GM12878 (cell line): ENCODE measurements around the gene TMEM79. TPM values are rescaled to one million over a fixed set of nuclear protein-coding genes. Genes with fewer than 3 reads are reported as not detected.

Experiments
- ATAC-seq: fragments of 200-7000 bp; cut with Tn5 transposase; 3 replicates; pipeline ENCODE4 v1.9.1; 2020; ENCODE audit warnings: mild to moderate bottlenecking, moderate library complexity
- BruUV-seq: library from RNA; stranded (reverse); fragments of 400-500 nt; replicated peaks from 2 replicates; lab custom pipeline; 2021; lab: Mats Ljungman, UMichigan
- CTCF ChIA-PET: fragments of 300-600 bp; sonication (Branson Sonifier 250); formaldehyde crosslinking; extraction: SDS; loops from one replicate; lab custom pipeline; 2021; ENCODE audit warnings: inconsistent platforms; lab: Yijun Ruan, JAX
- POLR2A ChIA-PET: fragments of 350-600 bp; formaldehyde crosslinking; extraction: SDS; loops from one replicate; lab custom pipeline; 2021; ENCODE audit warnings: inconsistent platforms; lab: Charles Lee
- RAD21 ChIA-PET: fragments of 300-600 bp; sonication (Branson Sonifier 250); formaldehyde crosslinking; loops from one replicate; lab custom pipeline; 2023; ENCODE audit warnings: antibody characterized with exemption; ENCODE audit not compliant: unreplicated experiment; lab: Charles Lee
- SMC1A ChIA-PET: fragments of 300-600 bp; sonication (Branson Sonifier 250); formaldehyde crosslinking; loops from one replicate; lab custom pipeline; 2023; ENCODE audit not compliant: unreplicated experiment, uncharacterized antibody; lab: Charles Lee
- DNase-seq: peaks from one replicate; pipeline ENCODE4 v3.0.0-alpha.2; 2011; ENCODE audit warnings: low read depth, low spot score
- FAIRE-seq: peaks from 3 replicates; lab custom pipeline; 2011; peaks lifted over from hg19 to GRCh38; lab: Jason Lieb, UNC
- H2AFZ ChIP-seq: 2 replicates; pipeline ENCODE4 v1.6.0; 2011; ENCODE audit warnings: low read depth, low read length, control low read depth; ENCODE audit not compliant: control insufficient read depth
- H3K27ac ChIP-seq: 2 replicates; pipeline ENCODE4 v1.5.1; 2011; ENCODE audit warnings: control low read depth; ENCODE audit not compliant: control insufficient read depth, insufficient read depth
- H3K27me3 ChIP-seq, 2 experiments: replicated peaks in 1 of 2; 2 replicates each; pipeline versions ENCODE4 v1.6.0 to v1.6.1; 2011; ENCODE audit warnings: low read length in 1 of 2; ENCODE audit not compliant: control insufficient read depth in 2 of 2, insufficient read depth in 2 of 2
- H3K36me3 ChIP-seq, 2 experiments: 2 replicates each; pipeline ENCODE4 v1.5.1; 2011; ENCODE audit warnings: low read length in 1 of 2; ENCODE audit not compliant: control insufficient read depth in 2 of 2, insufficient read depth in 2 of 2
- H3K4me1 ChIP-seq: 2 replicates; pipeline ENCODE4 v1.6.1; 2011; ENCODE audit warnings: mild to moderate bottlenecking, low read length, moderate library complexity, mixed read lengths; ENCODE audit not compliant: control insufficient read depth, insufficient read depth
- H3K4me2 ChIP-seq: 2 replicates; pipeline ENCODE4 v1.6.0; 2011; ENCODE audit warnings: control low read depth; ENCODE audit not compliant: control insufficient read depth, insufficient read depth
- H3K4me3 ChIP-seq: fragments of 200-600 bp; sonication (generic); 2 replicates; pipeline ENCODE4 v1.5.1; 2016
- H3K79me2 ChIP-seq: 2 replicates; pipeline ENCODE4 v1.6.0; 2011; ENCODE audit warnings: low read length; ENCODE audit not compliant: control insufficient read depth, insufficient read depth
- H3K9ac ChIP-seq: 2 replicates; pipeline ENCODE4 v1.8.0; 2011; ENCODE audit warnings: low read length, control low read depth, mixed read lengths; ENCODE audit not compliant: control insufficient read depth, insufficient read depth
- H3K9me3 ChIP-seq: replicated peaks from 3 replicates; pipeline ENCODE4 v1.5.1; 2011; ENCODE audit warnings: mild to moderate bottlenecking, low read length; ENCODE audit not compliant: control insufficient read depth, insufficient read depth
- H4K20me1 ChIP-seq: 2 replicates; pipeline ENCODE4 v1.6.0; 2011; ENCODE audit not compliant: control insufficient read depth, insufficient read depth
- CBFB ChIP-seq: IDR thresholded peaks from 2 replicates; pipeline ENCODE4 v1.6.1; 2016; ENCODE audit warnings: antibody characterized with exemption, low read depth
- CHD1 ChIP-seq: IDR thresholded peaks from 2 replicates; pipeline ENCODE4 v1.6.1; 2012; ENCODE audit warnings: low read depth, low read length, improper control_type of control experiment
- CREM ChIP-seq: IDR thresholded peaks from 2 replicates; pipeline ENCODE4 v1.6.1; 2014; ENCODE audit warnings: antibody characterized with exemption, low read depth
- EED ChIP-seq: sonication (generic); IDR thresholded peaks from 2 replicates; pipeline ENCODE4 v1.6.1; 2016; ENCODE audit warnings: antibody characterized with exemption, low read depth
- ETV6 ChIP-seq, 2 experiments: fragments of 450-650 bp in 1 of 2; IDR thresholded peaks in 1 of 2; conservative IDR thresholded peaks in 1 of 2; 2 replicates each; pipeline ENCODE4 v1.6.1; 2014; ENCODE audit warnings: antibody characterized with exemption in 1 of 2, borderline replicate concordance in 1 of 2, low read depth in 1 of 2, mild to moderate bottlenecking in 1 of 2, moderate library complexity in 1 of 2
- EZH2 ChIP-seq: IDR thresholded peaks from 2 replicates; pipeline ENCODE4 v1.6.1; 2012; ENCODE audit warnings: low read depth, mild to moderate bottlenecking, control low read depth, inconsistent platforms, low read length, borderline replicate concordance; ENCODE audit not compliant: control insufficient read depth
- HDAC6 ChIP-seq: fragments of 200-600 bp; sonication (generic); IDR thresholded peaks from one replicate; pipeline ENCODE4 v1.8.0; 2017; ENCODE audit warnings: antibody characterized with exemption; ENCODE audit not compliant: unreplicated experiment
- HDGF ChIP-seq: fragments of 450-650 bp; IDR thresholded peaks from 2 replicates; pipeline ENCODE4 v1.6.1; 2016; ENCODE audit warnings: antibody characterized with exemption
- JUNB ChIP-seq: IDR thresholded peaks from 2 replicates; pipeline ENCODE4 v1.6.1; 2016; ENCODE audit warnings: antibody characterized with exemption, mild to moderate bottlenecking
- MEF2B ChIP-seq: fragments of 450-650 bp; IDR thresholded peaks from 2 replicates; pipeline ENCODE4 v1.6.1; 2018; ENCODE audit warnings: mild to moderate bottlenecking, moderate library complexity; ENCODE audit not compliant: partially characterized antibody, poor library complexity, severe bottlenecking
- SUZ12 ChIP-seq: fragments of 200-600 bp; sonication (generic); IDR thresholded peaks from one replicate; pipeline ENCODE4 v1.6.1; 2018; ENCODE audit warnings: antibody characterized with exemption, mild to moderate bottlenecking; ENCODE audit not compliant: unreplicated experiment
- TARDBP ChIP-seq: IDR thresholded peaks from 2 replicates; pipeline ENCODE4 v1.6.1; 2016; ENCODE audit warnings: borderline replicate concordance
- TCF12 ChIP-seq: IDR thresholded peaks from 2 replicates; pipeline ENCODE4 v1.6.1; 2011; ENCODE audit warnings: low read depth, mild to moderate bottlenecking, low read length
- ZNF622 ChIP-seq: fragments of 450-650 bp; IDR thresholded peaks from 2 replicates; pipeline ENCODE4 v1.6.1; 2017; ENCODE audit warnings: mild to moderate bottlenecking, inconsistent platforms
- whole genome bisulfite sequencing: methylation state at CpG from one replicate; pipeline ENCODE4 v1.1.6; 2016; ENCODE audit warnings: low lambda C conversion rate; ENCODE audit not compliant: insufficient replicate concordance, insufficient coverage; ENCODE audit errors: missing lambda C conversion rate; 5-methylcytosine and 5-hydroxymethylcytosine counted together
- in situ Hi-C: fragments of 300-500 bp; cut with MboI; formaldehyde crosslinking; loops from 9 replicates; pipeline ENCODE4 v1.14.3; 2018; ENCODE audit warnings: mixed read lengths
- intact Hi-C: fragments of 100-400 bp; cut with micrococcal nuclease; formaldehyde crosslinking; loops from one replicate; pipeline ENCODE4 v1.14.2; 2022; ENCODE audit not compliant: unreplicated experiment
- polyA plus RNA-seq, 11 experiments: library from polyadenylated mRNA; depleted of rRNA in 4 of 11; unstranded in 6 of 11; stranded (reverse) in 5 of 11; fragments of >200 nt; fragmentation: Nextera tagmentation in 4 of 11; fragmentation: Illumina TruSeq in 1 of 11; extraction: Ambion mirVana in 4 of 11; extraction: Trizol in 1 of 11; gene quantifications; 1 replicate in 1 of 11; 2 replicates in 10 of 11; pipeline versions ENCODE4 v1.2.1 to v1.2.3, GENCODE V29; 2011 to 2016; ENCODE audit warnings: inconsistent platforms in 2 of 11, missing spikeins in 2 of 11, low read depth in 1 of 11
- total RNA-seq, 4 experiments: library from RNA; depleted of rRNA in 3 of 4; stranded (reverse); fragments of >200 nt in 3 of 4; fragmentation: Illumina TruSeq in 1 of 4; extraction: Trizol in 1 of 4; gene quantifications; 2 replicates each; pipeline versions ENCODE4 v1.2.1 to v1.2.3, GENCODE V29; 2013 to 2021
- TF ChIP-seq, protein P1 (sequence below): fragments of 450-650 bp; formaldehyde crosslinking; IDR thresholded peaks from 2 replicates; pipeline ENCODE4 v1.5.0; 2022; ENCODE audit warnings: mild to moderate bottlenecking, missing genetic modification characterization

Gene TMEM79
- total and polyA plus RNA-seq, 10 of the 15 experiments (the other 5 are each of a cell fraction or from before 2014, with no cell fraction given): 0.47 to 5.2 (median 3.8) TPM

- TF ChIP-seq, protein P1, sequence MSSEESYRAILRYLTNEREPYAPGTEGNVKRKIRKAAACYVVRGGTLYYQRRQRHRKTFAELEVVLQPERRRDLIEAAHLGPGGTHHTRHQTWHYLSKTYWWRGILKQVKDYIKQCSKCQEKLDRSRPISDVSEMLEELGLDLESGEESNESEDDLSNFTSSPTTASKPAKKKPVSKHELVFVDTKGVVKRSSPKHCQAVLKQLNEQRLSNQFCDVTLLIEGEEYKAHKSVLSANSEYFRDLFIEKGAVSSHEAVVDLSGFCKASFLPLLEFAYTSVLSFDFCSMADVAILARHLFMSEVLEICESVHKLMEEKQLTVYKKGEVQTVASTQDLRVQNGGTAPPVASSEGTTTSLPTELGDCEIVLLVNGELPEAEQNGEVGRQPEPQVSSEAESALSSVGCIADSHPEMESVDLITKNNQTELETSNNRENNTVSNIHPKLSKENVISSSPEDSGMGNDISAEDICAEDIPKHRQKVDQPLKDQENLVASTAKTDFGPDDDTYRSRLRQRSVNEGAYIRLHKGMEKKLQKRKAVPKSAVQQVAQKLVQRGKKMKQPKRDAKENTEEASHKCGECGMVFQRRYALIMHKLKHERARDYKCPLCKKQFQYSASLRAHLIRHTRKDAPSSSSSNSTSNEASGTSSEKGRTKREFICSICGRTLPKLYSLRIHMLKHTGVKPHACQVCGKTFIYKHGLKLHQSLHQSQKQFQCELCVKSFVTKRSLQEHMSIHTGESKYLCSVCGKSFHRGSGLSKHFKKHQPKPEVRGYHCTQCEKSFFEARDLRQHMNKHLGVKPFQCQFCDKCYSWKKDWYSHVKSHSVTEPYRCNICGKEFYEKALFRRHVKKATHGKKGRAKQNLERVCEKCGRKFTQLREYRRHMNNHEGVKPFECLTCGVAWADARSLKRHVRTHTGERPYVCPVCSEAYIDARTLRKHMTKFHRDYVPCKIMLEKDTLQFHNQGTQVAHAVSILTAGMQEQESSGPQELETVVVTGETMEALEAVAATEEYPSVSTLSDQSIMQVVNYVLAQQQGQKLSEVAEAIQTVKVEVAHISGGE (CRISPR knock-in tag): no peak
- TF ChIP-seq ETV6 (conservative IDR thresholded peaks at IDR 0.05 in 1 of 2, IDR thresholded peaks at IDR 0.05 in 1 of 2; ENCODE audit: borderline replicate concordance in 1 of 2, low read depth in 1 of 2) (peak in 1 of 2 experiments; percentile 62; a peak in 1 of 4 replicates), CBFB (peak; percentile 98)
Measured at GRCh38 chr1:156282479-156283222, 1.5 kb upstream of the TMEM79 start, which contains the start of gene SMG5 (continued).

- CTCF ChIA-PET: interaction anchor here (1.0 to 7.1 kb wide), 19 partner anchors 10 to 400 kb away, joined by 3 to 58 read pairs (median 4); partner anchors contain the start of genes GLMP and UBQLN4
- FAIRE-seq: no peak
- RAD21 ChIA-PET: interaction anchor here (0.7 to 2.3 kb wide), 11 partner anchors 10 to 174 kb away, joined by 3 to 16 read pairs (median 4); partner anchors contain the start of genes CCT3, GLMP, PMF1 and TSACC
- Histone ChIP-seq H2AFZ (peak overlapping the region; percentile 98), H3K79me2 (peaks cover 52% of the 10 kb centered on the region), H3K4me1 (peaks cover 15% of the 10 kb centered on the region; the same call in 1 of the 2 replicates), H3K27me3 (no peaks in the 10 kb centered on the region), H3K9me3 (no peaks in the 10 kb centered on the region), H3K4me3 (peak overlapping the region; percentile 92), H4K20me1 (no peaks in the 10 kb centered on the region), H3K4me2 (peak overlapping the region; percentile 84), H3K9ac (peak overlapping the region; percentile 89), H3K27ac (peak overlapping the region; percentile 86), H3K36me3 (peaks cover 0 to 15% of the 10 kb centered on the region in 2 experiments; a peak in 3 of 4 replicates)
- intact Hi-C loops (loop anchor here (10.0 kb wide), 1 partner anchor 189 kb away; no protein-coding TSS in a partner anchor), in situ Hi-C loops (no loop called here)
- SMC1A ChIA-PET: interaction anchor here (0.9 to 4.7 kb wide), 17 partner anchors 9 to 218 kb away, joined by 3 to 39 read pairs (median 4); partner anchors contain the start of genes CCT3, GLMP and TSACC
- WGBS: 0% methylated on average over 1 of the region's 1 CpG
- DNase-seq: no peak
- POLR2A ChIA-PET: interaction anchor here (0.6 to 2.8 kb wide), 15 partner anchors 9 to 433 kb away, joined by 3 to 13 read pairs (median 4); partner anchors contain the start of genes CCT3, GLMP, NAXE and PMF1
- ATAC-seq: no peak
- BruUV-seq: no TSS peak
- TF ChIP-seq SUZ12: no peak
- TF ChIP-seq EED: no peak
- TF ChIP-seq HDAC6: no peak
- TF ChIP-seq CREM: no peak
- no peak for TF ChIP-seq TCF12
- no peak for TF ChIP-seq TARDBP
- TF ChIP-seq, protein P1 (CRISPR knock-in tag): no peak
- no peak for TF ChIP-seq JUNB
- TF ChIP-seq EZH2: no peak
- no peak for TF ChIP-seq ZNF622
- no peak for TF ChIP-seq HDGF
- TF ChIP-seq MEF2B: no peak
- TF ChIP-seq CHD1: no peak
Measured at GRCh38 chr1:156283521-156283920, 604 bp upstream of the TMEM79 start.
